HFF-Myc (cell line): ENCODE measurements around the gene PACRG.

ENCODE experiments used
- DNase-seq: peaks from one replicate; pipeline ENCODE4 v3.0.0-alpha.2; 2011; ENCODE audit warnings: low read depth; ENCODE audit errors: extremely low read depth
- H3K4me3 ChIP-seq: replicated peaks from 2 replicates; pipeline ENCODE4 v1.5.1; 2011; ENCODE audit warnings: low read depth, mild to moderate bottlenecking, control low read depth, low read length
- TF ChIP-seq, protein P1 (sequence below): IDR thresholded peaks from 2 replicates; pipeline ENCODE4 v1.5.1; 2012; ENCODE audit warnings: mild to moderate bottlenecking, low read depth, low read length, control low read depth; ENCODE audit errors: missing control alignments

Gene PACRG

DNA sequence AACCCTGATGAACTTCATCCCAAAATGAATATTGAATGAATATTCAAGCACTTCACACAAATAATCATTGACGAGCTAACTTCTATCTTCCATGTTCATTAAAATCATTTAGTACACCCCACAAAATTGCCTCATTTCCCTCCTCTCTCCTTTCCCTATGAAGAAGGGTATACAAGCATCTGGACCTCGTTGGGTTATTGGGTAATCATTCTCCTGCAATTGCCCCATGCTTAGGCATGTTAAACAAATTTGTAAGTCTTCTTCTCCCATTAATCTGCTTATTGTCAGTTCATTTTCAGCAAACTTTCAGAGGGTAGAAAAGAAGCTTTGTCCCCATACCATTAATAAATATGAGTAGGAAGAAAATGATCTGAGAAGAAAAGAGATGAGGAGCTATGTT is 27.8 kb upstream of the PACRG start:
- no peak for DNase-seq
- no peak overlapping the region for H3K4me3 ChIP-seq
- TF ChIP-seq, protein P1, sequence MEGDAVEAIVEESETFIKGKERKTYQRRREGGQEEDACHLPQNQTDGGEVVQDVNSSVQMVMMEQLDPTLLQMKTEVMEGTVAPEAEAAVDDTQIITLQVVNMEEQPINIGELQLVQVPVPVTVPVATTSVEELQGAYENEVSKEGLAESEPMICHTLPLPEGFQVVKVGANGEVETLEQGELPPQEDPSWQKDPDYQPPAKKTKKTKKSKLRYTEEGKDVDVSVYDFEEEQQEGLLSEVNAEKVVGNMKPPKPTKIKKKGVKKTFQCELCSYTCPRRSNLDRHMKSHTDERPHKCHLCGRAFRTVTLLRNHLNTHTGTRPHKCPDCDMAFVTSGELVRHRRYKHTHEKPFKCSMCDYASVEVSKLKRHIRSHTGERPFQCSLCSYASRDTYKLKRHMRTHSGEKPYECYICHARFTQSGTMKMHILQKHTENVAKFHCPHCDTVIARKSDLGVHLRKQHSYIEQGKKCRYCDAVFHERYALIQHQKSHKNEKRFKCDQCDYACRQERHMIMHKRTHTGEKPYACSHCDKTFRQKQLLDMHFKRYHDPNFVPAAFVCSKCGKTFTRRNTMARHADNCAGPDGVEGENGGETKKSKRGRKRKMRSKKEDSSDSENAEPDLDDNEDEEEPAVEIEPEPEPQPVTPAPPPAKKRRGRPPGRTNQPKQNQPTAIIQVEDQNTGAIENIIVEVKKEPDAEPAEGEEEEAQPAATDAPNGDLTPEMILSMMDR: no peak

GRCh38 chr6:162700966-162701365 is 26.8 kb upstream of the PACRG start:
- DNase-seq: no peak
- TF ChIP-seq, protein P1: no peak
- H3K4me3 ChIP-seq: no peak overlapping the region

DNA sequence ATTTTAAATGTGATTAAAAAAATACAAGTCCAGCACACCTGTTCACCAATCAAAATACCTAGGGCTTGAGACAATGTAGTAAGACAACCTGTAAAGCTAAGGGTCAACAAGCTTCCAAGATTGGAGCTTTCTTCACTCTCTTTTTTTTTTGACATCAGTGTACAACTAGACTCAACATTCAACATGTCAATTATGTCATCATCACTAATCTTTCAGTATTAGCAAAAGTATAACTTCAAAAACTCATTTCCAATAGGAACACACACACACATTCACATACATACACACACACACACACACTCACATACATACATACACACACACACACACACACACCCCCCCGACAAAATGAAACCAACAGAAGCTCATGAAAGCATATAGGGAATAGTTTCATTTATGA is 26.2 kb upstream of the PACRG start:
- H3K4me3 ChIP-seq: no peak overlapping the region
- no peak for DNase-seq
- TF ChIP-seq, protein P1: no peak

GRCh38 chr6:162702446-162702845 is 25.3 kb upstream of the PACRG start:
- TF ChIP-seq, protein P1: no peak

GRCh38 chr6:162704001-162704400 is 23.8 kb upstream of the PACRG start:
- TF ChIP-seq, protein P1: no peak
- no peak for DNase-seq
- no peak overlapping the region for H3K4me3 ChIP-seq

More at GRCh38 chr6:162702446-162702845, 25.3 kb upstream of the PACRG start:
- no peak overlapping the region for H3K4me3 ChIP-seq
- no peak for DNase-seq

DNA sequence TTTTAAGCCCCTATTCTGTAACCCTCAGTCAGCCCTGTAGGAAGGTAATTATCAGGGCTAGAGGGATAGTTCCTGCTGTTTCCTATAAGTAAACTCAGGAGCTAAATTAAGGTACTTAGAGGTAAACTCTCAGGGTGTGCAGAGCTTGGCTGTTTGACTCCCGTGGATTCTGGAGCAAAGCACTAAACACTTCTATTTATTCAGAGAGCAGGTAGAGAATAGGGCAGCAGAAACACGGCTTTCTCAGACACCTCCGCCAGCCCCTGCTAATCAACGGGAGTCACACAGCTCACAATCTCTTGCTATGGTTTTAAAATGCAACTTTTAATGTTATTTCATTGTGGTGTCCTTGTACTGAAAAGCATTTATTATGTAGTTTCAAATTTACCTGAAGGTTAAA is 22.0 kb upstream of the PACRG start:
- no peak for DNase-seq
- TF ChIP-seq, protein P1: no peak

DNA sequence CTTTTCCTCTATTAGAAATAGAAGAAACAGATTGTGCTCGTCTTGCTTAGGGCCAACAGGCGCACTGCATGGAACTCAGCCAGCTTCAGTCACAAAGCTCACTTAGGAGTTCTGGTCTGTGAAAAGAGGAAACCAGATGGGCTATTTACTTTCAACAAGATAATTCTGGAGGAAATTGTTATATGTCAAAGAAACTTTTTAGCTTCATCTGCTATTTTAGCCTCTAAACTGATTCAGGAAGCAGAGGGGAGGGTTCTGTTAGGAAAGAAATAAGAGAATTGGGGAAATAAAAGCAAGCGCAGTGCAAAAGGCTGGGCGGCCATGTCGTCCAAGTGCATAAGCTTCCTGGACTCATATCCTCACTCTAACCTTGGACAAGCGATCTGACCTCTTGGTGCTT is 21.5 kb upstream of the PACRG start:
- no peak for DNase-seq
- no peak overlapping the region for H3K4me3 ChIP-seq
- TF ChIP-seq, protein P1: no peak

More for the DNA sequence above, 22.0 kb upstream of the PACRG start:
- H3K4me3 ChIP-seq: no peak overlapping the region
